SK-N-SH treated with all-trans-retinoic acid at 6 μM for 48 hours (cell line): ENCODE measurements around the gene LPP.

Experiments
- ARNTL ChIP-seq: fragments of 450-650 bp; formaldehyde crosslinking; IDR thresholded peaks from 2 replicates; pipeline ENCODE4 v1.5.0; 2020; ENCODE audit warnings: low read depth, mild to moderate bottlenecking, moderate library complexity, borderline replicate concordance
- BACH2 ChIP-seq: fragments of 250-450 bp; sonication (Bioruptor Pico); IDR thresholded peaks from 2 replicates; pipeline ENCODE4 v1.9.0; 2021; ENCODE audit warnings: mild to moderate bottlenecking, borderline replicate concordance
- CREB5 ChIP-seq: fragments of 250-450 bp; sonication (Bioruptor Pico); IDR thresholded peaks from 2 replicates; pipeline ENCODE4 v1.5.1; 2020; ENCODE audit warnings: low read depth, mild to moderate bottlenecking, moderate library complexity
- CSRNP3 ChIP-seq: fragments of 250-450 bp; sonication (Bioruptor Pico); IDR thresholded peaks from 2 replicates; pipeline ENCODE4 v1.5.1; 2021; ENCODE audit warnings: mild to moderate bottlenecking, moderate library complexity
- ESRRG ChIP-seq: fragments of 250-450 bp; sonication (Bioruptor Pico); IDR thresholded peaks from 2 replicates; pipeline ENCODE4 v1.6.1; 2021; ENCODE audit warnings: mild to moderate bottlenecking
- ISL1 ChIP-seq: fragments of 250-450 bp; sonication (Bioruptor Pico); IDR thresholded peaks from 2 replicates; pipeline ENCODE4 v2.1.2; 2022; ENCODE audit warnings: mild to moderate bottlenecking, moderate library complexity
- PATZ1 ChIP-seq: fragments of 250-450 bp; sonication (Bioruptor Pico); IDR thresholded peaks from 2 replicates; pipeline ENCODE4 v1.8.0; 2020; ENCODE audit warnings: mild to moderate bottlenecking, moderate library complexity, borderline replicate concordance
- PPARA ChIP-seq: fragments of 250-450 bp; sonication (Bioruptor Pico); IDR thresholded peaks from 2 replicates; pipeline ENCODE4 v1.5.0; 2020; ENCODE audit warnings: mild to moderate bottlenecking, borderline replicate concordance
- RARB ChIP-seq: fragments of 250-450 bp; sonication (Bioruptor Pico); IDR thresholded peaks from 2 replicates; pipeline ENCODE4 v1.8.0; 2021; ENCODE audit warnings: mild to moderate bottlenecking, moderate library complexity
- TOX ChIP-seq: fragments of 250-450 bp; sonication (Bioruptor Pico); IDR thresholded peaks from 2 replicates; pipeline ENCODE4 v1.8.0; 2021; ENCODE audit warnings: mild to moderate bottlenecking, moderate library complexity, borderline replicate concordance
- TSHZ2 ChIP-seq: fragments of 250-450 bp; sonication (Bioruptor Pico); IDR thresholded peaks from 2 replicates; pipeline ENCODE4 v1.5.0; 2020; ENCODE audit warnings: mild to moderate bottlenecking, moderate library complexity
- ZNF565 ChIP-seq: fragments of 450-650 bp; formaldehyde crosslinking; conservative IDR thresholded peaks from 2 replicates; pipeline ENCODE4 v1.5.0; 2020; ENCODE audit warnings: low read depth, mild to moderate bottlenecking, moderate library complexity

- TF ChIP-seq CREB5 (CRISPR knock-in tag) (no peak), TSHZ2 (no peak), PPARA (CRISPR knock-in tag) (no peak), ZNF565 (CRISPR knock-in tag) (no peak), ISL1 (CRISPR knock-in tag) (no peak), RARB (CRISPR knock-in tag) (no peak), TOX (CRISPR knock-in tag) (no peak), ESRRG (no peak), ARNTL (CRISPR knock-in tag) (no peak), PATZ1 (CRISPR knock-in tag) (no peak), BACH2 (CRISPR knock-in tag) (no peak), CSRNP3 (CRISPR knock-in tag) (no peak)
Observed at GRCh38 chr3:188507244-188507720, 353.3 kb downstream of the LPP start.
